ENCODE data around the gene FAM47C.
"Not testable (repeated sequence)": the region's sequence is repeated elsewhere in the genome, so short reads cannot be mapped to it uniquely, and the experiment has no call there.

DNA sequence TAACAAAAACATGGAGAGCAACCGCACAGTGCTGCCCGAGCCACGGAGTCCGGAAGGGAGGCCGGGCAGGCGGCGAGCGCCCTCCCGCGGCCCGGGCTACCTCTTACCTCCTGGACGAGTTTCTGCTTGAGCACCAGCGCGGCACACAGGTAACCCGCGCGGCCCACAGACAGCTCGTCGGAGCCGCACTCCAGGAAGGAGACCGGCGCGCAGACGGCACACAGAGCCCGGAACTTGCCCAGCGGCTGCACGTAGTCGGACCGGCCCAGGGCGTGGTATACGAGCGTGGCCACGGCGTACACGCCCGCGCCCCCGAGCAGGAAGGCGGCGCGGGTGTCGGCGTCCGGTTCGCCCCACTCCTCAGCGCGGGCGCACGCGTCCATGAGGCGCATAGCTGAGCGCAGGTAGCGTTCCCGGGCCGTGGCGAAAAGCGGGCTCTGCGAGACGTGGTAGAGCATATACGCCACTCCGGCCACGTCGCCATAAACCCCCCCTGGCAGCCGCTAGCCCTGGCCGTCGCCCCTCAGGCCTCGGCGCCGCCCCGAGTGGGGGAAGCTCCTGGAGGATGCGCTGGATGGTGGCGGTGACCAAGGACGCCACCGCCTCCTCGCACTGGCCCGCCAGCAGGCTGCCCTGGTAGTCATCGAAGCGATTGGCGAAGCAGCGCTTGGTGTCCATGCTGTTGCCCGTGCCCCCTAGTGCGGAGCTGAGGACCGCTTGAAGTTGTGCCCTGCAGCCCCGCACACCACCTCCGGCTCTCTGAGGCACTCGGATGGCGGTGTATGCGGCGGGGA lies 22.6 kb upstream of the FAM47C start:
- TF ChIP-seq, protein P1, sequence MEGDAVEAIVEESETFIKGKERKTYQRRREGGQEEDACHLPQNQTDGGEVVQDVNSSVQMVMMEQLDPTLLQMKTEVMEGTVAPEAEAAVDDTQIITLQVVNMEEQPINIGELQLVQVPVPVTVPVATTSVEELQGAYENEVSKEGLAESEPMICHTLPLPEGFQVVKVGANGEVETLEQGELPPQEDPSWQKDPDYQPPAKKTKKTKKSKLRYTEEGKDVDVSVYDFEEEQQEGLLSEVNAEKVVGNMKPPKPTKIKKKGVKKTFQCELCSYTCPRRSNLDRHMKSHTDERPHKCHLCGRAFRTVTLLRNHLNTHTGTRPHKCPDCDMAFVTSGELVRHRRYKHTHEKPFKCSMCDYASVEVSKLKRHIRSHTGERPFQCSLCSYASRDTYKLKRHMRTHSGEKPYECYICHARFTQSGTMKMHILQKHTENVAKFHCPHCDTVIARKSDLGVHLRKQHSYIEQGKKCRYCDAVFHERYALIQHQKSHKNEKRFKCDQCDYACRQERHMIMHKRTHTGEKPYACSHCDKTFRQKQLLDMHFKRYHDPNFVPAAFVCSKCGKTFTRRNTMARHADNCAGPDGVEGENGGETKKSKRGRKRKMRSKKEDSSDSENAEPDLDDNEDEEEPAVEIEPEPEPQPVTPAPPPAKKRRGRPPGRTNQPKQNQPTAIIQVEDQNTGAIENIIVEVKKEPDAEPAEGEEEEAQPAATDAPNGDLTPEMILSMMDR (IDR thresholded peaks at IDR 0.05), result peak in 1 of 6 experiments; percentile 11
- not testable (repeated sequence) for TF ChIP-seq POLR2A (IDR thresholded peaks at IDR 0.05)
